Activated CD8-positive, alpha-beta memory T cell treated with anti-CD3 and anti-CD28 coated beads, Interleukin-2, amount 50 U/mL, for 4 hours (primary cell): ENCODE results near the gene MPZL3.

Source experiments
- DNase-seq: peaks from one replicate; pipeline ENCODE4 v3.0.0-alpha.2; 2020

MPZL3 gene

GRCh38 chr11:118264569-118265465 is 12.7 kb upstream of the MPZL3 start:
- DNase-seq, result no peak

GRCh38 chr11:118263695-118264568 is 11.8 kb upstream of the MPZL3 start, which contains the start of gene MPZL2:
Gene MPZL2, minus strand, starts transcription at chr11:118264297. Its CDS starts 144 bp downstream, at chr11:118264153.
- peak; percentile 31 for DNase-seq

- DNase-seq, result no peak
Measured at GRCh38 chr11:118263112-118263511, 10.9 kb upstream of the MPZL3 start.

DNA sequence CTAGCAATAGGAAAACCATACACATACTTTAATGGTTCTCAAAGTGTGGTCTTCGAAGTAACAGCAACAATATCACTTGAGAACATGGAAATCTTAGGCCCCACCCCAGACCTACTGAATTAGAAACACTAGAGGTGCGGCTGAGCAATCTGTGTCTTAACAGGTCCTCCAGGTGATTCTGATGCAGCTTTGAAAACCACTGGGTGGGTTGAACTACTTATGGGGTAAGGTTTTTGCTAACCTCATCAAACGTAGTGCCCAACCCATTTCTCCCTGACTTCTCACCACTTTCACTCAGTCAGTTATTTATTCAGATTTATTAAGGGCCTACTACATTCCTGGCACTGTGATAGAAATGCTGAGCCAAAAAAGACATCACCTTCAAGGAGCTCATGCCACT is 8.2 kb upstream of the MPZL3 start:
- no peak for DNase-seq

DNA sequence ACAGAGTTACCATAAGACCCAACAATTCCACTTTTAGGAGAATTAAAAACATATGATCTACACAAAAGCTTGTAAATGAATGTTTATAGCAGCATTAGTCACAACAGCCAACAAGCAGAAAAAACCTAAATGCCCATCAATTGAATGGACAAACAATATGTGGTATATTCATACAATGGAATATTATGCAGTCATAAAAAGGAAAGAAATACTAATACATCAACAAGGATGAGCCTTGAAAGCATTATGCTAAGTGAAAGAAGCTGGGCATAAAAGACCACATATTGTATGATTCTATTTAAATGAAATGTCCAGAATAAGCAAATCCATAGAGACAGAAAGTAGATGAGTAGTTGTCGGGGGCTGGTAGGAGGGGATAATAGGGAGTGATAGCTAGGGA is 7.0 kb upstream of the MPZL3 start:
- DNase-seq, result no peak

GRCh38 chr11:118258410-118258809 is 6.2 kb upstream of the MPZL3 start:
- no peak for DNase-seq

DNA sequence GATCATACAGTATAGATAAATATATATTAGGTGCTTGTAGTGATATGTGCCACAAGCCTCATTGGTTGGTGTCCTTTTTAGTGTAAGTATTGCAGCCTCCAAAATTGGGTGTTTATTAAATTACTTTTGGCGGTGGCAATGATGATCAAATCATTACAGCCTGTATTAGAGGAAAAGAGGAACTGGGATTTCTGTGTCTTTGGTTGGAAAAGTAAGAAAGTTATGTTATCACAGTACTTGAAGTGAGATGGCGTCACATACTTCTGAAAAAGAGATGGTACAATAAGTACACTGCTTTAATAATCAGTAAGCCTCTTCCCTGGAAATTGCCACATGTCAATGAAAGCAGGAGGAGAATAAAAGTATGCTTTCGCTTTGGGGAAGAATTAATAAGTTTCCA is 523 bp upstream of the MPZL3 start:
- no peak for DNase-seq

DNA sequence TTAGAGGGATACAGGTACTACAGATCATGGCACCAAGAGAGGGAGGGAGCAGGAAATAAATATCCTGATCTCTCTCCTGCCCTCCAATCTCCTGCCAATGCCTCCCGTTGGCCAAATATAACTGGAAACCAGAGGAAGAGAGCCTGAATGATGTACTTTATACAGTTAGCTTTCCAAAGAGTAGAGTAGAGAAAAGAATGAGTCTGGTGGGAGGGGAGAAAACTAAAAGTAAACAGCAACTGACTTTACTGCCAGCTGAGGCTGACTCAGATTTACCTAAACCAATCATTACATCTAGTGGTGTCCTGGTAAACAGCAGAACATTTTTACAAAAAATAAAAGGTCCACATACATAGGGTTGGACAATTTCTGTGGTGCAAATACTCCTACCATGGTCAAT is 5.1 kb downstream of the MPZL3 start:
- DNase-seq, result no peak

DNA sequence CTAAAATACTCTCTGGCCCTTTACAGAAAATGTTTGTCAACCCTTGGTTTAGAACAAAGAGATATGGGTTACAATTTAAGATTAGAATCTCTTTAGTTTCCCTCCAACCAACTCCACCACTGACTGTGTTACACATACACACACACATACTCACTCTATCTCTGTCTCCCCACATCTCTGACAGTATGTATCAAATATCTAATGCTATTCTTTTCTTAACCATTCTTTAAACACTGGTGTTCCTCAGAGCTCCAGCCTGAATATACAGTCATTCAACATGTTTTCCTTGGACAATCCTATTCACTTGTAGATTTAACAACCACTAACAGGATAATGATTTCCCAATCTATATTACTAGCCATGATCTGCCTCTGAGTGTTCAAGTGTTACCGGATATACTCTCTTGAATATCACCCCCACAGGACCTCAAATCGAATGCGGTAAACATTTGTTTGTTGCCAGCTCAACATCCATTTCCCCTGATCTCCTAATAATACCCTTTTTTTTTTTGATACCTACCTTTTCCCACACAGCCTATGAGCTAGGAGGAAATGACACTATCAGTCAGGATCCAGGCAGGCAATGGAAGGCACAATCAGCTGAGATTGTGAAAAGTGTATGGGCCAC is 6.1 kb downstream of the MPZL3 start:
- DNase-seq, result no peak

GRCh38 chr11:118243993-118244762 is 8.0 kb downstream of the MPZL3 start:
- DNase-seq, result no peak

DNA sequence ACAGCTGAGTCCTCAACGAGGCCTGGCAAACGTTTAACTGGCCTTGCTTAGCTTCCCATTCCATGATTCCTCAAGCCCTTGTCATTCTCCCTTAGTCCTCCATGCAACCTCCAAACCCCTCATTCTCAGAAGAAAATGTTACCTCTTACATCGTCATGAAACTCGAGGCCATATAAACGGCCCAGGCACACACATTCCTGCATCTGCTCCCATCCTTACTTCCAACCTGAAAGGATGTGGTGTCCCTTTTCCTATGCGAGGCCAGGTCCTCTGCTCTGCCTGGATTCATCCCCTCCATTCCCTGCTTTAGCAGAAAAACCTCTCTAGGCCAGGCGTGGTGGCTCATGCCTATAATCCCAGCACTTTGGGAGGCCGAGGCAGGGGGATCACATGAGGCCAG is 9.0 kb downstream of the MPZL3 start:
- DNase-seq, result no peak

GRCh38 chr11:118241764-118242098 is 10.4 kb downstream of the MPZL3 start:
- DNase-seq, result no peak

DNA sequence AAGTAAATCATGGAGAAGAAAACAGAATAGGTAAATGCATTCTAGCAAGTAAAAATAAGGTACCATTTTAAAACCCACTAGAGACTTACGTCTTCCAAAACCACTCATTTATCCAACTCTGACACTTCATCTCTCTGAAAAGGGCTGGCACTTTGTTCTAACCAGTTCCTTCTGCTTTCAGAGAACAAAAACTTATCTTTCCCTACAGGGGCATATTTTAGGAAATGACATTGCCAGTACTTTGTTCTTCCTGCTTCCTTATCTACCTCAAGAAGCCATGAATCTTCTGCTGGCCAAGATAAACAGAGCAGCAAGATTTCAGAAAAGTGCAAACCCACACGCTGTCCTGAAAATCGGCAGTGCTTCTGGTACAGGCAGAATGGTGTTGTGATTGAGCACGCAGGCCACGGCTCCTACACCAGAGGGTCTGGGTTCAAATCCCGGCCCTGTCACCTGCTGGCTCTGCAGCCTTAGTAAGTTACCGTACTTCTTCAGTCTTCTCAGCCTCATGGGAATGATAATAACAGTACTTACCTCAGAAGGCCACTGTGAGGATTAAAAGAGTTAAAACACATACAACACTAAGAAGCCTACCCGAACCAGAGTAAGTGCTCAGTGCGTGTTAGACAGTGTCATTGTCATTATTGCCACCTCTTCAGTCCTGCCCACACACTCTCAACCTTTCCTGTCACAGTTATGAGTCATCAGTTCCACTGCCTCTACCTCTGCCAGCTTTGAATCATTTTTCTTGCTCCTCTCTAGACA is 11.0 kb downstream of the MPZL3 start:
- DNase-seq, result peak; percentile 57

- no peak for DNase-seq
Measured at GRCh38 chr11:118239509-118240205, 12.5 kb downstream of the MPZL3 start.

DNA sequence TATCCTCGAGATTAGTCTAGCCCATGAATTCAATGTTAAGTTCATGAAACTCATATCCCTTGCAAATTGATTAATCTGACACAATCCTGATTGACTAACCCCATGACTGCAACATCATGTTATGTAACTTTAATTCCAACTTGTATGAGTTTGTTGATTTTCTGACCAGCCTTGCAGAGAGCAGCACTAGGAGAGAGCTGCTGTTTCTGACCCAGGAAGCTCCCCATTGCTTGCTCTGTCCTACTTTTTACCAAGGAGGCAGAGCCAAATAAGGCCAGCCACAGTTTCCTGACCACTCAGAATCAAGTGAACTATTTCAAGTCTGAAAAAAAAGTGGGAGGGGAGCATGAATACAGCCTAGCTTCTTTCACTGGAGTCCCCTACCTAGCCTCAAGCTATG is 13.2 kb downstream of the MPZL3 start:
- no peak for DNase-seq

GRCh38 chr11:118238421-118238820 is 13.7 kb downstream of the MPZL3 start:
- no peak for DNase-seq

DNA sequence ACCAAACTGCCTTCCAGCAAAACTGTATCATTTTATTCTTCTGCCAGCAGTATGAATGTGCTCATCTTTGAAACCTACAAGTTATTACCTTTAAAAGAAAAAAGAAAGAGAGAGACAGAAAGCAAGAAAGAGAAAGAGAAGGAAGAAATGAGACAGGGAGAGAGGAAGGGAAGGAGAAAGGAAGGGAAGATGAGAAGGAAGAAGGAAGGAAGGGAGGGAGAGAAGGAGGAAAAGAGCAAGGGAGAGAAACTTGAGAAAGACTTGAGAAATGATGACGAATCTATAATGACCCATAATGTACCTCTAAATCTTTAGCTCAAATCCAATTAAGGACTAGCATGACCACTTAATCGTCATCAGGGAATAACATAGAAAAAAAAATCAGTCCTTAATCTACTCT is 16.0 kb downstream of the MPZL3 start:
- DNase-seq, result no peak

GRCh38 chr11:118234833-118235232 is 17.3 kb downstream of the MPZL3 start:
- DNase-seq, result no peak

GRCh38 chr11:118233850-118234249 is 18.3 kb downstream of the MPZL3 start:
- DNase-seq, result no peak

DNA sequence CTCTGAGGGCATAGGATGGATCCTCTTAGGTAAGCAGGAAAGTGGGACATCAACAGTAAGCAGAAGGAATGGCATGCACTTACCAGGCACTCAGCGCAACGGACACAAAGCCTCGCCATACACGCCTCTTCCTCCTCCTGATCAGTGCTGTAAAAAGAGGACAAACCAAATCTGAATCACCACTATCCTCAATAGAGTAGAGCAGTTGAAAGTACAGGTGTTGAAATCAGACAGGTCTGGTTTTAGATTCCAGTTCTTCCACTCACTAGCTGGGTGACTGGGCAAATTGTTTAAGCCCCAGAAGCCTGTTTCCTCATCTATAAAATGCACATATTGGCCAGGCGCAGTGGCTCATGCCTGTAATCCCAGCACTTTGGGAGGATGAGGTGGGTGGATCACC is 18.8 kb downstream of the MPZL3 start:
- no peak for DNase-seq

- DNase-seq, result peak; percentile 59
Measured at GRCh38 chr11:118232659-118233058, 19.5 kb downstream of the MPZL3 start.
